GM18870 (cell line): ENCODE data around the gene GPBAR1.
"Not testable (repeated sequence)": the region's sequence is repeated elsewhere in the genome, so short reads cannot be mapped to it uniquely, and the experiment has no call there.

Experiments
- ATAC-seq: cut with Tn5 transposase; IDR thresholded peaks from one replicate; pipeline ENCODE4 v1.9.1; 2021; ENCODE audit warnings: moderate library complexity; ENCODE audit not compliant: unreplicated experiment

GPBAR1 gene

GRCh38 chr2:218266316-218266979 is 5.6 kb downstream of the GPBAR1 start:
- no peak for ATAC-seq

GRCh38 chr2:218267259-218267658 is 6.4 kb downstream of the GPBAR1 start:
- no peak for ATAC-seq

GRCh38 chr2:218269900-218270720 is 9.3 kb downstream of the GPBAR1 start, which contains the start of the genes AAMP and PNKD:
AAMP (minus strand) TSS chr2:218270137; CDS start chr2:218270086, 51 bp downstream.
PNKD (plus strand) TSS chr2:218270519; CDS start chr2:218270536, 17 bp downstream.
- peak; percentile 86 for ATAC-seq

GRCh38 chr2:218270721-218271486 is 10.1 kb downstream of the GPBAR1 start:
- no peak for ATAC-seq

GRCh38 chr2:218271487-218271797 is 10.6 kb downstream of the GPBAR1 start:
- ATAC-seq, result no peak

- ATAC-seq, result no peak
These were observed 11.2 kb downstream of the GPBAR1 start for GRCh38 chr2:218271865-218272530.

- ATAC-seq, result no peak
These were observed 11.9 kb downstream of the GPBAR1 start for GRCh38 chr2:218272531-218273212.

GRCh38 chr2:218273214-218273907 is 12.5 kb downstream of the GPBAR1 start:
- ATAC-seq, result not testable (repeated sequence)

GRCh38 chr2:218273908-218274249 is 13.1 kb downstream of the GPBAR1 start:
- ATAC-seq, result no peak

GRCh38 chr2:218274586-218274985 is 13.8 kb downstream of the GPBAR1 start:
- ATAC-seq, result no peak

- no peak for ATAC-seq
These were observed 14.7 kb downstream of the GPBAR1 start for GRCh38 chr2:218275371-218276072.

GRCh38 chr2:218276986-218277755 is 16.4 kb downstream of the GPBAR1 start:
- no peak for ATAC-seq

GRCh38 chr2:218277921-218278320 is 17.1 kb downstream of the GPBAR1 start:
- no peak for ATAC-seq

GRCh38 chr2:218278531-218279360 is 17.9 kb downstream of the GPBAR1 start:
- ATAC-seq, result no peak

- no peak for ATAC-seq
These were observed 19.6 kb downstream of the GPBAR1 start for GRCh38 chr2:218280260-218280870.

- no peak for ATAC-seq
These were observed 20.6 kb downstream of the GPBAR1 start for GRCh38 chr2:218281449-218281848.
